SK-N-SH (cell line): ENCODE measurements around the gene GRM7. TPM values are rescaled to one million over a fixed set of nuclear protein-coding genes. Genes with fewer than 3 reads are reported as not detected.

Experiments
- CTCF ChIA-PET: fragments of 300-600, 350-600 bp; formaldehyde crosslinking; extraction: SDS; loops from one replicate; lab custom pipeline; 2021; lab: Yijun Ruan, JAX
- POLR2A ChIA-PET: fragments of 350-600 bp; sonication (Branson Sonifier 250); formaldehyde crosslinking; extraction: SDS; loops from one replicate; lab custom pipeline; 2020; ENCODE audit warnings: antibody characterized with exemption, inconsistent platforms; lab: Yijun Ruan, JAX
- DNase-seq: peaks from one replicate; pipeline ENCODE4 v3.0.0; 2012
- H2AFZ ChIP-seq: fragments of 200-600 bp; sonication (generic); 2 replicates; pipeline ENCODE4 v1.8.1; 2016; ENCODE audit warnings: antibody characterized with exemption, mild to moderate bottlenecking, low read depth
- H3F3A ChIP-seq: fragments of 200-600 bp; sonication (generic); replicated peaks from 2 replicates; pipeline ENCODE3; 2016; ENCODE audit warnings: antibody characterized with exemption, mild to moderate bottlenecking; ENCODE audit not compliant: insufficient read depth
- H3K27ac ChIP-seq, 2 experiments: fragments of 200-500 bp in 1 of 2; fragments of 200-600 bp in 1 of 2; sonication (Bioruptor generic) in 1 of 2; sonication (generic), shearing (Covaris generic) in 1 of 2; 2 replicates each; pipeline versions ENCODE4 v1.5.1 to v1.6.1; 2014 to 2016; ENCODE audit warnings: low read depth in 2 of 2, inconsistent platforms in 1 of 2, low read length in 1 of 2, mild to moderate bottlenecking in 1 of 2, mixed read lengths in 1 of 2
- H3K27me3 ChIP-seq: fragments of 200-600 bp; sonication (generic), shearing (Covaris generic); 2 replicates; pipeline ENCODE4 v1.6.1; 2016; ENCODE audit warnings: mixed run types; ENCODE audit not compliant: insufficient read depth
- H3K36me3 ChIP-seq, 2 experiments: fragments of 200-500 bp in 1 of 2; fragments of 200-600 bp in 1 of 2; sonication (Bioruptor generic) in 1 of 2; sonication (generic) in 1 of 2; replicated peaks in 1 of 2; 2 replicates each; pipeline versions ENCODE3 to v1.5.1; 2014 to 2016; ENCODE audit warnings: low read length in 1 of 2, mild to moderate bottlenecking in 1 of 2; ENCODE audit not compliant: insufficient read depth in 2 of 2, control insufficient read depth in 1 of 2
- H3K4me1 ChIP-seq, 2 experiments: fragments of 200-500 bp in 1 of 2; fragments of 200-600 bp in 1 of 2; sonication (Bioruptor generic) in 1 of 2; sonication (generic), shearing (Covaris generic) in 1 of 2; 2 replicates each; pipeline versions ENCODE4 v1.5.1 to v1.6.1; 2014 to 2016; ENCODE audit warnings: low read depth in 1 of 2, low read length in 1 of 2, mixed run types in 1 of 2; ENCODE audit not compliant: insufficient read depth in 2 of 2, control insufficient read depth in 1 of 2
- H3K4me2 ChIP-seq: fragments of 200-600 bp; sonication (generic), shearing (Covaris generic); 2 replicates; pipeline ENCODE4 v1.6.1; 2017; ENCODE audit warnings: mixed run types
- H3K4me3 ChIP-seq, 2 experiments: fragments of 200-500 bp in 1 of 2; fragments of 200-600 bp in 1 of 2; sonication (Bioruptor generic) in 1 of 2; sonication (generic), shearing (Covaris generic) in 1 of 2; 2 replicates each; pipeline versions ENCODE4 v1.5.1 to v1.8.1; 2014 to 2016; ENCODE audit warnings: low read depth in 2 of 2, inconsistent platforms in 1 of 2, low read length in 1 of 2, mild to moderate bottlenecking in 1 of 2, mixed read lengths in 1 of 2, moderate library complexity in 1 of 2
- H3K79me2 ChIP-seq: fragments of 200-600 bp; sonication (generic); 2 replicates; pipeline ENCODE4 v1.8.1; 2017; ENCODE audit warnings: mild to moderate bottlenecking; ENCODE audit not compliant: insufficient read depth
- H3K9ac ChIP-seq: fragments of 200-600 bp; sonication (generic); 2 replicates; pipeline ENCODE4 v1.6.1; 2017; ENCODE audit warnings: mixed run types
- H3K9me2 ChIP-seq: fragments of 200-600 bp; sonication (generic); 2 replicates; pipeline ENCODE4 v1.6.1; 2017; ENCODE audit warnings: mixed run types
- H3K9me3 ChIP-seq: fragments of 200-600 bp; sonication (generic); 2 replicates; pipeline ENCODE4 v1.6.1; 2017; ENCODE audit warnings: mixed run types, mild to moderate bottlenecking, moderate library complexity
- H4K20me1 ChIP-seq: fragments of 200-600 bp; sonication (generic); 2 replicates; pipeline ENCODE4 v1.6.1; 2017; ENCODE audit warnings: mild to moderate bottlenecking, mixed run types; ENCODE audit not compliant: insufficient read depth
- CHD2 ChIP-seq: fragments of 150-350 bp; IDR thresholded peaks from 2 replicates; pipeline ENCODE4 v1.6.1; 2018; ENCODE audit warnings: low read length; ENCODE audit not compliant: partially characterized antibody
- ELF1 ChIP-seq: IDR thresholded peaks from 2 replicates; pipeline ENCODE4 v1.4.0; 2012
- EZH2phosphoT487 ChIP-seq: fragments of 200-600 bp; sonication (generic); IDR thresholded peaks from 2 replicates; pipeline ENCODE4 v1.6.1; 2017; ENCODE audit warnings: low read depth, mixed run types, mild to moderate bottlenecking, antibody characterized with exemption, moderate library complexity, borderline replicate concordance
- FOSL2 ChIP-seq: IDR thresholded peaks from 2 replicates; pipeline ENCODE4 v1.4.0; 2012; ENCODE audit warnings: low read depth, mild to moderate bottlenecking, moderate library complexity, borderline replicate concordance
- FOXJ3 ChIP-seq: sonication (generic); formaldehyde crosslinking; IDR thresholded peaks from 2 replicates; pipeline ENCODE4 v1.5.1; 2020; ENCODE audit warnings: mild to moderate bottlenecking, missing genetic modification reagents
- FOXM1 ChIP-seq: IDR thresholded peaks from 2 replicates; pipeline ENCODE4 v1.4.0; 2012; ENCODE audit warnings: low read depth, mild to moderate bottlenecking
- GABPA ChIP-seq: IDR thresholded peaks from 2 replicates; pipeline ENCODE4 v1.4.0; 2012; ENCODE audit warnings: low read depth, mild to moderate bottlenecking
- NFIC ChIP-seq: IDR thresholded peaks from 2 replicates; pipeline ENCODE4 v1.4.0; 2012; ENCODE audit warnings: borderline replicate concordance
- POLR2AphosphoS5 ChIP-seq: IDR thresholded peaks from 2 replicates; pipeline ENCODE4 v1.6.1; 2012; ENCODE audit warnings: low read depth, low read length
- SMC3 ChIP-seq: IDR thresholded peaks from 2 replicates; pipeline ENCODE4 v1.6.1; 2012; ENCODE audit warnings: low read depth, low read length, improper control_type of control experiment
- TCF12 ChIP-seq: IDR thresholded peaks from 2 replicates; pipeline ENCODE4 v1.4.0; 2012
- USF1 ChIP-seq: IDR thresholded peaks from 2 replicates; pipeline ENCODE4 v1.4.0; 2012; ENCODE audit warnings: low read depth, borderline replicate concordance
- USF2 ChIP-seq: fragments of 150-350 bp; IDR thresholded peaks from 2 replicates; pipeline ENCODE4 v1.6.1; 2017; ENCODE audit warnings: antibody characterized with exemption, low read length, low read depth, borderline replicate concordance
- YY1 ChIP-seq: IDR thresholded peaks from 2 replicates; pipeline ENCODE4 v1.4.0; 2012; ENCODE audit warnings: low read depth, mild to moderate bottlenecking
- ZBTB33 ChIP-seq: IDR thresholded peaks from 2 replicates; pipeline ENCODE4 v1.4.0; 2012; ENCODE audit warnings: low read depth, borderline replicate concordance
- WGBS: methylation state at CpG from one replicate; pipeline ENCODE4 v1.1.6; 2017; ENCODE audit warnings: low lambda C conversion rate; 5-methylcytosine and 5-hydroxymethylcytosine counted together
- polyA plus RNA-seq, 3 experiments: library from polyadenylated mRNA; depleted of rRNA; stranded (reverse); fragments of >200 nt; gene quantifications; 2 replicates each; pipeline ENCODE4 v1.2.3, GENCODE V29; 2012
- TF ChIP-seq, protein P1 (sequence below): IDR thresholded peaks from 2 replicates; pipeline ENCODE4 v1.4.0; 2012; ENCODE audit warnings: low read depth
- TF ChIP-seq, protein P2 (sequence below): fragments of 150-350 bp; IDR thresholded peaks from 2 replicates; pipeline ENCODE4 v1.6.1; 2016; ENCODE audit warnings: mild to moderate bottlenecking, low read depth, low read length
- TF ChIP-seq, protein P3 (sequence below): IDR thresholded peaks from 2 replicates; pipeline ENCODE4; 2012

Gene GRM7
- polyA plus RNA-seq, 1 of the 3 experiments (the other 2 are of a cell fraction) = 0.03 TPM

DNA sequence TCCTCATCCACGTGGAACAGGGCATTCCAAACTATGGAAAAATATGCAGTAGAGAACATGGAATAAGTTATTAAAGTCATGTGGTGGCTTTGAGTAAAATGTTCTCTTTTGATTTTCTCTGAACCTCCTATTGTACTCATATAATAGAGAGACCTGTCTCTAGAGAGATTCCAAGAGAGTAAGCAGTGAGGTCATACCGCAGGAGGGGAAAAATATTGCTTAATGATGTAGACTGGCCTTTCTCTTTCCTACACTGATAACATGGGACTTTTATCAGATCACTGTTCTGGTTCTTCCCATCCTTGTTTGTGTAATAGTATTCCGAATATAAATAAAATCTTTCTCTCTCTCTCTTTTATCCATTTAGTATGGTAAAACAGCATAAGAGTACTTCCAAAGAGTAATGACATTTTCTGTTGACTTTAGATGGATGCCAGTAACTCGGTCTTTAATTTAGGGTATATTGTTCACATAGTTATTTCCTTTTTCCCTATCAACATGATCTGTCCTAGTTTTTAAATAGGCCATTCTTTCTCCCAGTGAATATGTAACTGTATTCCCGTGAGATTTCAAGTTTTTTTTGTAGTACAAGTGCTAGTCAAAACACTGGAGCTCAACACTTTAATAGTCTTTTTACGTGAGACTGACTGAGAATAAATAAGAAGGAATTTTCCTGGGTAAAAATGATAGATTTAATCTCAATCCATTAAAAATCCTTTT lies 826.7 kb downstream of the GRM7 start:
- no peak for TF ChIP-seq TCF12
- TF ChIP-seq CHD2 = no peak
- TF ChIP-seq, protein P1, sequence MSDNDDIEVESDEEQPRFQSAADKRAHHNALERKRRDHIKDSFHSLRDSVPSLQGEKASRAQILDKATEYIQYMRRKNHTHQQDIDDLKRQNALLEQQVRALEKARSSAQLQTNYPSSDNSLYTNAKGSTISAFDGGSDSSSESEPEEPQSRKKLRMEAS = no peak
- no peak for TF ChIP-seq YY1
- TF ChIP-seq SMC3 = no peak
- TF ChIP-seq USF2 = no peak
- TF ChIP-seq, protein P2, sequence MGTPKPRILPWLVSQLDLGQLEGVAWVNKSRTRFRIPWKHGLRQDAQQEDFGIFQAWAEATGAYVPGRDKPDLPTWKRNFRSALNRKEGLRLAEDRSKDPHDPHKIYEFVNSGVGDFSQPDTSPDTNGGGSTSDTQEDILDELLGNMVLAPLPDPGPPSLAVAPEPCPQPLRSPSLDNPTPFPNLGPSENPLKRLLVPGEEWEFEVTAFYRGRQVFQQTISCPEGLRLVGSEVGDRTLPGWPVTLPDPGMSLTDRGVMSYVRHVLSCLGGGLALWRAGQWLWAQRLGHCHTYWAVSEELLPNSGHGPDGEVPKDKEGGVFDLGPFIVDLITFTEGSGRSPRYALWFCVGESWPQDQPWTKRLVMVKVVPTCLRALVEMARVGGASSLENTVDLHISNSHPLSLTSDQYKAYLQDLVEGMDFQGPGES = no peak
- TF ChIP-seq GABPA = no peak
- TF ChIP-seq FOXJ3 (CRISPR knock-in tag) = no peak
- Histone ChIP-seq H3K4me1 (no peaks in the 10 kb centered on the region), H3K9ac (no peak overlapping the region), H3K27me3 (no peaks in the 10 kb centered on the region), H3K36me3 (no peaks in the 10 kb centered on the region), H3K79me2 (no peaks in the 10 kb centered on the region), H3K4me3 (no peak overlapping the region), H3K9me2 (no peaks in the 10 kb centered on the region), H3K27ac (no peak overlapping the region), H3K9me3 (no peaks in the 10 kb centered on the region), H2AFZ (no peak overlapping the region), H3F3A (no peaks in the 10 kb centered on the region), H3K4me2 (no peak overlapping the region), H4K20me1 (no peaks in the 10 kb centered on the region)
- ChIA-PET CTCF (no interaction called here), POLR2A (no interaction called here)
- no peak for DNase-seq
- 28% methylated on average over 6 of the region's 6 CpGs for WGBS

DNA sequence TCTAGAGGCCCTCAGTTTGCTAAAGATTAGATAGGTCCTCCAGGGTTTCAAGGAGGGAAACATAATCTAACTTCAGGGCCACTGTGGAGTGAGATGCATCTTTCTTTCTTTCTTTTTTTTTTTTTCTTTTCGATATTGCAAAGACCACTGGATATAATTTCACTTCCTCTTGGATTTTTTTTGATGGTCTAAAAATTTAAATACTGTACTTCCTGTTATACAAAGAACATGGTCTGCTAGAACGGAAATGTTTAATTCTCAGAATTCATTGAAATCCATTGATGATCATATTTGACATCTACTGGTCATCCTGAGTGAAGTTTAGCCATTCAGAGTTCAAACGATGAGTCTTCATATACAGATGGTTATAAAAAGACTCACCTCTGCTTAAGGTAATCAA lies 832.0 kb downstream of the GRM7 start:
- Histone ChIP-seq H4K20me1 (no peaks in the 10 kb centered on the region), H3K36me3 (no peaks in the 10 kb centered on the region), H3K27ac (no peak overlapping the region), H2AFZ (no peak overlapping the region), H3K4me3 (no peak overlapping the region), H3F3A (no peaks in the 10 kb centered on the region), H3K4me2 (no peak overlapping the region), H3K9me2 (no peaks in the 10 kb centered on the region), H3K27me3 (no peaks in the 10 kb centered on the region), H3K4me1 (peaks cover 0 to 2% of the 10 kb centered on the region in 2 experiments; a peak in 1 of 4 replicates), H3K79me2 (no peaks in the 10 kb centered on the region), H3K9ac (no peak overlapping the region), H3K9me3 (no peaks in the 10 kb centered on the region)
- TF ChIP-seq FOSL2 (no peak), ELF1 (no peak), ZBTB33 (no peak), USF1 (no peak), POLR2AphosphoS5 (no peak), FOXJ3 (CRISPR knock-in tag) (no peak), GABPA (no peak), FOXM1 (no peak), EZH2phosphoT487 (no peak), TCF12 (no peak), NFIC (no peak)
- TF ChIP-seq, protein P3, sequence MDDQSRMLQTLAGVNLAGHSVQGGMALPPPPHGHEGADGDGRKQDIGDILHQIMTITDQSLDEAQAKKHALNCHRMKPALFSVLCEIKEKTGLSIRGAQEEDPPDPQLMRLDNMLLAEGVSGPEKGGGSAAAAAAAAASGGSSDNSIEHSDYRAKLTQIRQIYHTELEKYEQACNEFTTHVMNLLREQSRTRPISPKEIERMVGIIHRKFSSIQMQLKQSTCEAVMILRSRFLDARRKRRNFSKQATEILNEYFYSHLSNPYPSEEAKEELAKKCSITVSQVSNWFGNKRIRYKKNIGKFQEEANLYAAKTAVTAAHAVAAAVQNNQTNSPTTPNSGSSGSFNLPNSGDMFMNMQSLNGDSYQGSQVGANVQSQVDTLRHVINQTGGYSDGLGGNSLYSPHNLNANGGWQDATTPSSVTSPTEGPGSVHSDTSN = no peak
- CTCF ChIA-PET = interaction anchor here (1.0 kb wide), 1 partner anchor 46 kb away, joined by 3 read pairs; no protein-coding TSS in a partner anchor
- no peak for DNase-seq
- 21% methylated on average over 3 of the region's 3 CpGs for WGBS
- POLR2A ChIA-PET = no interaction called here
